GM18511 (cell line): Measurements from ENCODE around the gene HSP90AA1.
"Not testable (repeated sequence)": the region's sequence is repeated elsewhere in the genome, so short reads cannot be mapped to it uniquely, and the experiment has no call there.

Experiments
- ATAC-seq: cut with Tn5 transposase; IDR thresholded peaks from one replicate; pipeline ENCODE4 v1.9.1; 2021; ENCODE audit warnings: mild to moderate bottlenecking, moderate library complexity; ENCODE audit not compliant: unreplicated experiment

Gene HSP90AA1

GRCh38 chr14:102086972-102087761 lies at the start of gene HSP90AA1:
Gene HSP90AA1 (minus strand): TSS chr14:102087044. CDS start chr14:102086378, 666 bp downstream.
- peak; percentile 72 for ATAC-seq

- ATAC-seq, result not testable (repeated sequence)
Measured at GRCh38 chr14:102135456-102135855, 48.6 kb upstream of the HSP90AA1 start.

- ATAC-seq, result not testable (repeated sequence)
Measured at GRCh38 chr14:102134719-102135118, 47.9 kb upstream of the HSP90AA1 start.

- not testable (repeated sequence) for ATAC-seq
Measured at GRCh38 chr14:102134021-102134420, 47.2 kb upstream of the HSP90AA1 start.

- ATAC-seq, result no peak
Measured at GRCh38 chr14:102131741-102132140, 44.9 kb upstream of the HSP90AA1 start.

GRCh38 chr14:102126807-102127455 lies 40.1 kb upstream of the HSP90AA1 start:
- no peak for ATAC-seq

- no peak for ATAC-seq
Measured at GRCh38 chr14:102125546-102125945, 38.7 kb upstream of the HSP90AA1 start.

GRCh38 chr14:102124419-102124818 lies 37.6 kb upstream of the HSP90AA1 start:
- ATAC-seq, result no peak

- no peak for ATAC-seq
Measured at GRCh38 chr14:102121567-102121966, 34.7 kb upstream of the HSP90AA1 start.

GRCh38 chr14:102120888-102121287 lies 34.0 kb upstream of the HSP90AA1 start:
- no peak for ATAC-seq

- ATAC-seq, result no peak
Measured at GRCh38 chr14:102117852-102118251, 31.0 kb upstream of the HSP90AA1 start.

- ATAC-seq, result no peak
Measured at GRCh38 chr14:102116361-102117180, 29.7 kb upstream of the HSP90AA1 start.

GRCh38 chr14:102111101-102111500 lies 24.3 kb upstream of the HSP90AA1 start:
- no peak for ATAC-seq

- not testable (repeated sequence) for ATAC-seq
Measured at GRCh38 chr14:102109332-102109731, 22.5 kb upstream of the HSP90AA1 start.

- ATAC-seq, result no peak
Measured at GRCh38 chr14:102105369-102105768, 18.5 kb upstream of the HSP90AA1 start.

GRCh38 chr14:102103062-102103695 lies 16.3 kb upstream of the HSP90AA1 start:
- peak; percentile 77 for ATAC-seq

- no peak for ATAC-seq
Measured at GRCh38 chr14:102097441-102098135, 10.7 kb upstream of the HSP90AA1 start.

GRCh38 chr14:102096569-102097188 lies 9.8 kb upstream of the HSP90AA1 start:
- no peak for ATAC-seq

- no peak for ATAC-seq
Measured at GRCh38 chr14:102095871-102096568, 9.2 kb upstream of the HSP90AA1 start.
